NCI-H1436 (cell line): ENCODE measurements around the gene COL4A2.

Experiments
- DNase-seq: peaks from one replicate; lab custom pipeline; 2025; lab: John Stamatoyannopoulos, UW

COL4A2 gene

GRCh38 chr13:110339975-110340550 is 33.0 kb downstream of the COL4A2 start:
- no peak for DNase-seq

GRCh38 chr13:110340812-110341444 is 33.8 kb downstream of the COL4A2 start:
- no peak for DNase-seq

GRCh38 chr13:110341445-110342244 is 34.6 kb downstream of the COL4A2 start:
- no peak for DNase-seq

- no peak for DNase-seq
Measured at GRCh38 chr13:110342474-110342873, 35.4 kb downstream of the COL4A2 start.

GRCh38 chr13:110343241-110343865 is 36.3 kb downstream of the COL4A2 start:
- no peak for DNase-seq

- no peak for DNase-seq
Measured at GRCh38 chr13:110344320-110344719, 37.2 kb downstream of the COL4A2 start.

GRCh38 chr13:110345266-110345665 is 38.2 kb downstream of the COL4A2 start:
- DNase-seq, result no peak

- no peak for DNase-seq
Measured at GRCh38 chr13:110345701-110346100, 38.6 kb downstream of the COL4A2 start.

- DNase-seq, result no peak
Measured at GRCh38 chr13:110346661-110347067, 39.6 kb downstream of the COL4A2 start.

GRCh38 chr13:110347088-110347487 is 40.0 kb downstream of the COL4A2 start:
- no peak for DNase-seq

- no peak for DNase-seq
Measured at GRCh38 chr13:110347535-110348308, 40.6 kb downstream of the COL4A2 start.

GRCh38 chr13:110348309-110349105 is 41.4 kb downstream of the COL4A2 start:
- DNase-seq, result no peak

- DNase-seq, result no peak
Measured at GRCh38 chr13:110349239-110349638, 42.2 kb downstream of the COL4A2 start.

GRCh38 chr13:110350049-110350448 is 43.0 kb downstream of the COL4A2 start:
- no peak for DNase-seq

GRCh38 chr13:110350509-110350908 is 43.4 kb downstream of the COL4A2 start:
- no peak for DNase-seq

GRCh38 chr13:110351636-110352420 is 44.7 kb downstream of the COL4A2 start:
- no peak for DNase-seq

GRCh38 chr13:110352735-110353134 is 45.7 kb downstream of the COL4A2 start:
- no peak for DNase-seq

- DNase-seq, result no peak
Measured at GRCh38 chr13:110353339-110353977, 46.4 kb downstream of the COL4A2 start.

- no peak for DNase-seq
Measured at GRCh38 chr13:110354123-110354627, 47.1 kb downstream of the COL4A2 start.
